GM12878 (cell line): ENCODE measurements around the gene ABCA9. TPM values are rescaled to one million over a fixed set of nuclear protein-coding genes. Genes with fewer than 3 reads are reported as not detected.
"Not testable (repeated sequence)": the region's sequence is repeated elsewhere in the genome, so short reads cannot be mapped to it uniquely, and the experiment has no call there.

Experiments
- ATAC-seq: fragments of 200-7000 bp; cut with Tn5 transposase; 3 replicates; pipeline ENCODE4 v1.9.1; 2020; ENCODE audit warnings: mild to moderate bottlenecking, moderate library complexity
- BruUV-seq: library from RNA; stranded (reverse); fragments of 400-500 nt; replicated peaks from 2 replicates; lab custom pipeline; 2021; lab: Mats Ljungman, UMichigan
- CTCF ChIA-PET: fragments of 300-600 bp; sonication (Branson Sonifier 250); formaldehyde crosslinking; extraction: SDS; loops from one replicate; lab custom pipeline; 2021; ENCODE audit warnings: inconsistent platforms; lab: Yijun Ruan, JAX
- POLR2A ChIA-PET: fragments of 350-600 bp; formaldehyde crosslinking; extraction: SDS; loops from one replicate; lab custom pipeline; 2021; ENCODE audit warnings: inconsistent platforms; lab: Charles Lee
- RAD21 ChIA-PET: fragments of 300-600 bp; sonication (Branson Sonifier 250); formaldehyde crosslinking; loops from one replicate; lab custom pipeline; 2023; ENCODE audit warnings: antibody characterized with exemption; ENCODE audit not compliant: unreplicated experiment; lab: Charles Lee
- SMC1A ChIA-PET: fragments of 300-600 bp; sonication (Branson Sonifier 250); formaldehyde crosslinking; loops from one replicate; lab custom pipeline; 2023; ENCODE audit not compliant: unreplicated experiment, uncharacterized antibody; lab: Charles Lee
- DNase-seq: peaks from one replicate; pipeline ENCODE4 v3.0.0-alpha.2; 2011; ENCODE audit warnings: low read depth, low spot score
- FAIRE-seq: peaks from 3 replicates; lab custom pipeline; 2011; peaks lifted over from hg19 to GRCh38; lab: Jason Lieb, UNC
- H2AFZ ChIP-seq: 2 replicates; pipeline ENCODE4 v1.6.0; 2011; ENCODE audit warnings: low read depth, low read length, control low read depth; ENCODE audit not compliant: control insufficient read depth
- H3K27ac ChIP-seq: 2 replicates; pipeline ENCODE4 v1.5.1; 2011; ENCODE audit warnings: control low read depth; ENCODE audit not compliant: control insufficient read depth, insufficient read depth
- H3K27me3 ChIP-seq, 2 experiments: replicated peaks in 1 of 2; 2 replicates each; pipeline versions ENCODE4 v1.6.0 to v1.6.1; 2011; ENCODE audit warnings: low read length in 1 of 2; ENCODE audit not compliant: control insufficient read depth in 2 of 2, insufficient read depth in 2 of 2
- H3K36me3 ChIP-seq, 2 experiments: 2 replicates each; pipeline ENCODE4 v1.5.1; 2011; ENCODE audit warnings: low read length in 1 of 2; ENCODE audit not compliant: control insufficient read depth in 2 of 2, insufficient read depth in 2 of 2
- H3K4me1 ChIP-seq: 2 replicates; pipeline ENCODE4 v1.6.1; 2011; ENCODE audit warnings: mild to moderate bottlenecking, low read length, moderate library complexity, mixed read lengths; ENCODE audit not compliant: control insufficient read depth, insufficient read depth
- H3K4me2 ChIP-seq: 2 replicates; pipeline ENCODE4 v1.6.0; 2011; ENCODE audit warnings: control low read depth; ENCODE audit not compliant: control insufficient read depth, insufficient read depth
- H3K4me3 ChIP-seq: fragments of 200-600 bp; sonication (generic); 2 replicates; pipeline ENCODE4 v1.5.1; 2016
- H3K79me2 ChIP-seq: 2 replicates; pipeline ENCODE4 v1.6.0; 2011; ENCODE audit warnings: low read length; ENCODE audit not compliant: control insufficient read depth, insufficient read depth
- H3K9ac ChIP-seq: 2 replicates; pipeline ENCODE4 v1.8.0; 2011; ENCODE audit warnings: low read length, control low read depth, mixed read lengths; ENCODE audit not compliant: control insufficient read depth, insufficient read depth
- H3K9me3 ChIP-seq: replicated peaks from 3 replicates; pipeline ENCODE4 v1.5.1; 2011; ENCODE audit warnings: mild to moderate bottlenecking, low read length; ENCODE audit not compliant: control insufficient read depth, insufficient read depth
- H4K20me1 ChIP-seq: 2 replicates; pipeline ENCODE4 v1.6.0; 2011; ENCODE audit not compliant: control insufficient read depth, insufficient read depth
- IRF4 ChIP-seq: IDR thresholded peaks from 2 replicates; pipeline ENCODE4 v1.6.1; 2011; ENCODE audit warnings: low read depth, low read length
- WRNIP1 ChIP-seq: IDR thresholded peaks from 2 replicates; pipeline ENCODE4 v1.6.1; 2011; ENCODE audit warnings: low read depth, low read length, improper control_type of control experiment, borderline replicate concordance
- WGBS: methylation state at CpG from one replicate; pipeline ENCODE4 v1.1.6; 2016; ENCODE audit warnings: low lambda C conversion rate; ENCODE audit not compliant: insufficient replicate concordance, insufficient coverage; ENCODE audit errors: missing lambda C conversion rate; 5-methylcytosine and 5-hydroxymethylcytosine counted together
- in situ Hi-C: fragments of 300-500 bp; cut with MboI; formaldehyde crosslinking; loops from 9 replicates; pipeline ENCODE4 v1.14.3; 2018; ENCODE audit warnings: mixed read lengths
- intact Hi-C: fragments of 100-400 bp; cut with micrococcal nuclease; formaldehyde crosslinking; loops from one replicate; pipeline ENCODE4 v1.14.2; 2022; ENCODE audit not compliant: unreplicated experiment
- polyA plus RNA-seq, 11 experiments: library from polyadenylated mRNA; depleted of rRNA in 4 of 11; unstranded in 6 of 11; stranded (reverse) in 5 of 11; fragments of >200 nt; fragmentation: Nextera tagmentation in 4 of 11; fragmentation: Illumina TruSeq in 1 of 11; extraction: Ambion mirVana in 4 of 11; extraction: Trizol in 1 of 11; gene quantifications; 1 replicate in 1 of 11; 2 replicates in 10 of 11; pipeline versions ENCODE4 v1.2.1 to v1.2.3, GENCODE V29; 2011 to 2016; ENCODE audit warnings: inconsistent platforms in 2 of 11, missing spikeins in 2 of 11, low read depth in 1 of 11
- total RNA-seq, 4 experiments: library from RNA; depleted of rRNA in 3 of 4; stranded (reverse); fragments of >200 nt in 3 of 4; fragmentation: Illumina TruSeq in 1 of 4; extraction: Trizol in 1 of 4; gene quantifications; 2 replicates each; pipeline versions ENCODE4 v1.2.1 to v1.2.3, GENCODE V29; 2013 to 2021

Gene ABCA9
- total and polyA plus RNA-seq, 10 of the 15 experiments (the other 5 are each of a cell fraction or from before 2014, with no cell fraction given) = under 0.01 to 2.9 (median 0.31) TPM

GRCh38 chr17:68944435-68945035 is 116.2 kb downstream of the ABCA9 start:
- Histone ChIP-seq H3K4me3 (no peak overlapping the region), H2AFZ (no peak overlapping the region), H3K27me3 (no peaks in the 10 kb centered on the region), H3K27ac (no peak overlapping the region), H4K20me1 (no peaks in the 10 kb centered on the region), H3K9ac (no peak overlapping the region), H3K9me3 (no peaks in the 10 kb centered on the region), H3K4me1 (no peaks in the 10 kb centered on the region), H3K79me2 (no peaks in the 10 kb centered on the region), H3K4me2 (no peak overlapping the region), H3K36me3 (no peaks in the 10 kb centered on the region)
- 60% methylated on average over 6 of the region's 6 CpGs for WGBS
- DNase-seq (no peak), ATAC-seq (no peak), FAIRE-seq (no peak)
- no TSS peak for BruUV-seq
- CTCF ChIA-PET = interaction anchor here (0.9 kb wide), 1 partner anchor 11 kb away, joined by 7 read pairs; no protein-coding TSS in a partner anchor
- RAD21 ChIA-PET = no interaction called here
- intact Hi-C loops (no loop called here), in situ Hi-C loops (no loop called here)
- no peak for TF ChIP-seq WRNIP1
- TF ChIP-seq IRF4 = no peak
- SMC1A ChIA-PET = interaction anchor here (0.6 to 1.3 kb wide), 2 partner anchors 74 to 295 kb away, joined by 3 read pairs; no protein-coding TSS in a partner anchor
- POLR2A ChIA-PET = no interaction called here

DNA sequence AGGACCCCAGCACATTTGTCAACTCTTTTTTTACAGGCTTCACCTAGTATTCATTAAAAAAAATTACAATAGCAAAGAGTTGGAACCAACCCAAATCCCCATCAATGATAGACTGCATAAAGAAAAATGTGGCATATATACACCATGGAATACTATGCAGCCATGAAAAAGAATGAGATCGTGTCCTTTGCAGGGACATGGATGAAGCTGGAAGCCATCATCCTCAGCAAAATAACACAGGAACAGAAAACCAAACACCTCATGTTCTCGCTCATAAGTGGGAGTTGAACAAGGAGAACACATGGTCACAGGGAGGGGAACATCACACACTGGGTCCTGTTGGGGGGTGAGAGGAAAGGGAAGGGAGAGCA is 116.9 kb downstream of the ABCA9 start:
- H3K79me2 ChIP-seq, H3K4me1 ChIP-seq, H3K9me3 ChIP-seq, H3K4me3 ChIP-seq, in situ Hi-C loops, DNase-seq, H4K20me1 ChIP-seq, H3K9ac ChIP-seq, H2AFZ ChIP-seq, FAIRE-seq, BruUV-seq, H3K36me3 ChIP-seq, H3K4me2 ChIP-seq, RAD21 ChIA-PET, ATAC-seq, H3K27ac ChIP-seq, H3K27me3 ChIP-seq, CTCF ChIA-PET, POLR2A ChIA-PET, intact Hi-C loops: not testable (repeated sequence)
- WGBS = 60% methylated on average over 2 of the region's 2 CpGs
- SMC1A ChIA-PET = interaction anchor here (1.3 kb wide), 1 partner anchor 296 kb away, joined by 3 read pairs; no protein-coding TSS in a partner anchor
